Activated CD8-positive, alpha-beta memory T cell treated with anti-CD3 and anti-CD28 coated beads, Interleukin-2, amount 50 U/mL, for 24 hours (primary cell): Measurements from ENCODE around the gene SHISAL1.
"Not testable (repeated sequence)": the region's sequence is repeated elsewhere in the genome, so short reads cannot be mapped to it uniquely, and the experiment has no call there.

ENCODE experiments used
- DNase-seq: peaks from one replicate; pipeline ENCODE4 v3.0.0-alpha.2; 2020; ENCODE audit errors: extremely low read depth

SHISAL1 gene

DNA sequence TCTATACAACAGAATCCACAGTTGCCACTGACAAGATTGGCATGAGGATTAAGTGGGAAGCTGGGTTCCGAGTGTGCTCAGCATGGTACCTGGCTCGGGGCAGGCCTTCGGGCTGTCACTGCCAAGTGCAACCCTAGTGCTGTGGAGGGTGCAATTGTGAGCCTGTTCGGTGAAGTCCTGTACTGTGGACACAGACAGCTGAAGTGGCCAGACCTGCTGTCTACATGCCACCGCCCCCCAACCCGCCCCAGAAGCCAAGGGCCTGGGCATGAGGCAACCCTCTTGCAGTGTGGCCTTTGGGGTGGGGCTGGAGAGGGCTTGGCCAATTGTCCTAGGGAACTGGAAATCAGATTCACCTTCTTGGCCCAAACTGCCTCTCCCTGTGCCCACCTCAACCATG is 15.6 kb upstream of the SHISAL1 start:
- no peak for DNase-seq

DNA sequence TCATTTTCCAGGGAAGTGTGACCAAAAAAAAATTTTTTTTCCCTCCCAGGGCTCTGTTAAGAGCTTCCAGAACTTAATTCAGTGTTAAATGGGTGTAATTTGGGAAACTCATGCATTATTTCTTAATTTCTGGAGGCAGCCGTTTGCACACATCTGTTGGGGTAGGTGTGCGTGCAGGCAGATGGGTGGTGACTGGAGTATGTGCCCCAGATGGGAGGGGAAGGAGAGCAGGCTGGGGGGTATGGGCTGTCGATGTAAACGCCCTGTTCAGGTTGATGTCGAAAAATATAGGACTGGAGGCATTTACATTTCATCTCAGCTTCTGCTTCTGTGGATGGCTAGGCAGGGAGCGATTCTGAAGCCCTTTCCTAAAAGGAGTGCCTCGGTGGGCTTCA is 13.7 kb upstream of the SHISAL1 start:
- no peak for DNase-seq

DNA sequence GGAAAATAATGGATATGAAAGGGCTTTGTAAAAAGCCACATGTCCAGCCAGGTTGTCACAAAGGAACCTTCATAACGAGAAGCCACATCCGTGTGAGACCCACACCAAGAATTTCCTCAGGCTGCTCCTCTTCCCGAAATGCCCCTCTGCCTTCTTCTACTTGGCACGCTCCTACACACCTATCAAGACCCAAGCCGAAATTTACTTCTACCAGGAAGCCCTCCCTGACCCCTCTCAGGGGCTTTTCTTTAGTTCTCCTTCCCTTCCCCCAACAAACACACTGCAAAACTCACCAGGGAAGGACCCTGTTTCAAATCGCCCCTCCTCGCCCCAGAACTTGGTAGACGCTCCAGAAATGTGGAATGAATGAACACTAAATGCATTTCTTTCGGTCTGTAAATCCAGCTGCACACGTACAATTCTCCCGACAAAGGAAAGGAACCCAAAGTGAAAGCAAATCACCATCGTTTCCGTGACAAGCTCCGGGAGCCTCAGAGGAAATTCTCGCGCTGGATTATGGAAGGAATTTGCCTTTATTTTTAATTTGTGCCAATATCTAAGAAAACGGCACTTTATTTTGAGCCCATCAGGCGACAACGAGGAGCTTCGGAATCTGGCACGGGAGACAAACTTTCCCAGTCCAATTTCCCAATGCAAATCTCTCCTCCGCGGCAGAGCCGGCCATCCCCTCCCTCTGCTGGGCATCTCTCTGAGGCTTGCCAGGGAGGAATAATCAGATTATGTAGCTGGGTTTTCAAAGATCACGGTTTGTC is 13.2 kb upstream of the SHISAL1 start:
- no peak for DNase-seq

GRCh38 chr22:44323140-44323790 is 10.5 kb upstream of the SHISAL1 start:
- DNase-seq: not testable (repeated sequence)

DNA sequence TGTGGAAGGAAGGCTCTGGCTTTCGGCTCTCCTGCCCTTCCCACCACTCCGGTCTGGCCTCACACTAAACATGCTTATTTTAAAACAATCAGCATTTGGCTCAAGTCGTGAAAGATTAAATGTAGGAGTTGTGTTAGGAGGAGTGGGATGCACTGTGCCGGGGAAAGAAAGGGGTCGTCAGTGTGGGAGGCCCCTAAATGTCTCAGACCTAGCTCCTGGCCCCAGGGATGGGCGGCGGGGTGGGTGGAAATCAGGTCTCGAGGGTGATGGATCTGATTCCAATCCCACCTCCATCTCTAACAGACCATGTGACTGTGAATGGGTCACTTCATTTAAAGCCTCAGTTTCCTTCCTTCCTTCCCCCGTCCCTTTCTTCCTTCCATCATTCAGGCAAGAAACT is 6.9 kb upstream of the SHISAL1 start:
- no peak for DNase-seq

DNA sequence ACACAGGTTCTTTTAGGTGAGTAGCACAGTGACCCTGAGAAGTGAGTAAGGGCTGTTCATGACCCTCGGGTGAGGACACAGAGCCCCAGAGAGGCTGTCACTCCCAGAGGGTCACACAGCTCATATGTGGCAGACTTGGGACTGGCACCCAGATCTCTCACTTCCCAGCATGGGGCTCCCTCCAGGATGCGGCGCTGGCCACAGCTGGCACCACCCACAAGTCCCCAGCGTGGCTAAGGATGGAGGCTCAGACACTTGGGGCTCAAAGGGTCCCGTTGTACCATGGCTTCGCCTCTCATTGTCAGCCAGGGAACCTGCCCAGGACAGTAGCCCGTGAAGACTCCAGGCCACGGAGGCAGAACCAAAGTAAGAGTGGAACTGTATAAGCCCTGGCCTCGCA is 6.0 kb upstream of the SHISAL1 start:
- no peak for DNase-seq

DNA sequence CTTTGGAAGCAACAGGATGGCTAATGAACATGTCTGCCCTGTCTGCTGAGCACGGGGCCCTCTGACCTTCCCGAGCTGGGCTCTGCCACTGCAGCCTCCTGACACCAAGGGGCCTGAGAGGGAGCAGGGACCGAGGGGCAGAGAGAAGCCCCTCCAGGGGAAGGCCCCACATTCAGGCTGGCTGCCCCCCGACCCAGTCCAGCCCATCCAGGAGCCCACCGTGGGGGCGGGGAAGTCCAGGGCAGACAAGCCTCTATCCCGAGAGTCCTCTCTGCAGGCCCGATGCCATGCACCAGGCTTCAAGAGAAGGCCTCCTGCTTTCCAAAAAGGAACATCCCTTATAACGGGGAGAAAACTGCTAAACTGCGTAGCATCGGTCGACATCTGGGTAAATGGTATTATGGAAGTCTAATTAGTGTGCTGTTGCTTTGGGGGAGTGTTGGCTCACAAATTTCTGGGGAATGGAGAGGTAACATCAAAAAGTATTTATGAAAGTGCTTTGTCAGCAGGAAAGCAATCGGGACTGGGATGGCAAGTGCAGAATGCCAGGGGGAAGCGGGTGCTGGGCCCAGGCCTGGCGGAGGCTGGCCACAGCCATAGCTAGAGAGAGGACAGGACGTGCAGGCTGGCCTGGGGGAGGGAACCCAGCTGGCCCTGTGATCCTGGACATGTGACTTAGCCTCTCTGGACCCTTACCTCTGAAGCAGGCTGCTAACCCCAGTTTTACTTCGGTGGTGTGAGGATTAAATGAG is 5.3 kb upstream of the SHISAL1 start:
- DNase-seq: no peak

DNA sequence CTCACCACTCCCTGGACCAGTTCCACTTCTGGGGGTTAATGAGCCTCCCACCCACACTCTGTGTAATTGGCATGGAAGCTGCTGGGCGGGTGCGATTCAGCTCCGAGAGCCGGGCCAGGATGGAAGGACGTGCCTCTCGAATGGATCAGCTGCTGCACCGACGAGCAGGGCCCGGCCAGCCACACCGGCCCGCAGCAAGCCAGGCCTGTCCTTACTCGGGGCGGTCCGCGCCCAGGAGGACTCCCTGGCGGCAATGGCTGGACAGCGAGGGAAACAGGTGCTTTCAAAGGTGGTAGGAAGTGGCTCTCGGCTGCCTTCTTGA is 4.3 kb upstream of the SHISAL1 start:
- no peak for DNase-seq

- no peak for DNase-seq
These were observed 3.8 kb upstream of the SHISAL1 start for GRCh38 chr22:44316393-44317122.

GRCh38 chr22:44314425-44315067 is 1.8 kb upstream of the SHISAL1 start:
- DNase-seq: no peak

DNA sequence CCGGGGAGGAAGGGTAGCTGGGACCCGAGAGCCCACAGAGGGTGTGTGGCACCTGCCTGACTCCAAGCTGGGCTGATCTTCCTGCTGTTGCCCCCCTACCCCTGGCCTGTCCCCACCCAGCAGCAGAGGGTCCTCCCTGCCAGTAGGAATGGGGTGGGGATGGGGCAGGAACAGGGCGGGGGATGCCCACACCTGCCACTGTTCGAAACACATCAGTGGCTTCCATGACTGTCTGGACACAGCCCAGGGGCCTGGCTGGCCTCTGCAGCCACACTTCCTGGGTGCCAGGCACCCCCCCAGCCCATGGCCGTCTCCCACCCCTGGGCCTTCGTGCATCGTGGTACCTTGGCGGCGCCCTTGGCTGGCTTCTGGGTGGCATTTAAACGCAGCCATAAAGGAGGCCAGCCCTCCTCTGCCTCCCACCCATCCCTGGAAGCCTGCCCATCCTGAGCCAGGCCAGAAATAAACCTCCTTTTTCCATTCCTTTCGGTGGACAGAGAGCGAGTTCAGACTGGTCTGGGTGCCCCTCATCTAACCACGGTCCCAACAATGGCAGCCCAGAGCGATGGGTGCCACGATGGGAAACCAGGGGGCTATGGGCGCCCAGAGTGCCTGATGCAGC is 745 bp upstream of the SHISAL1 start:
- DNase-seq: no peak

- DNase-seq: no peak
These were observed 938 bp downstream of the SHISAL1 start for GRCh38 chr22:44311855-44312170.

DNA sequence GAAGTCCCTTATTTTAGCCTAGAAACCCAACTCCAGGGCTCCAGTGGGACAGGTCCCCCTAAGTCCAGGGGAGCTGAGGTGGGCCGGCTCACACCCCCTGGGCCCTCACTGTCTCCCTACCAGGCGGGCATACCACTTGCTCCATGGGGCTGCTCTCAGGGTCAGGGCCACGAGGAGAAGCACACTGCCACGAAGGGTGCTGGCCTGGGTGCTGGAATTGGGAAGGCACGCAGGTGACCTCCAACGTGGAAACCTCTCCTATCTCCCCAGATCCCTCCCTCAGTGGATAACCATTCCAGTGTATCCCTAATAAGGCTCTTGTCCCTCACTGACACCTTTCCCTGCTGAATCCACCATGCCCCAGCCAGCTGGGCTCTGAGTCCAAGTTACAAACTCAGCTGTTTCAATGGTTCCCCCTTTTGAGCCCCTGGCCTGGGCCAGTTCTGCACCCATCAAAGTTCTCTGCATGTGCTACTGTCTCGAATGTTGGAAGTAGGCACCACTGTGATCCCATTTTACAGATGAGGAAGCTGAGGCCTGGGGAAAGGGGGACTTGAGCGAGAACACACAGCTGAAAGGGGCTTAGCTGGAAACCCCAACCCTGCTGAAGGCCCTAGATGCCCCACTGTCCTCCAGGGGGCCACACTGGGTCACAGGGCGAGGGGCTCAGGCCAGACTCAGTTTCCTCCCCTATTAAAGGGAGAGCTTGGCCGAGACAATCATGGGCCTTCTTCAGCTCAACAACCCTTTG is 1.5 kb downstream of the SHISAL1 start:
- DNase-seq: no peak

DNA sequence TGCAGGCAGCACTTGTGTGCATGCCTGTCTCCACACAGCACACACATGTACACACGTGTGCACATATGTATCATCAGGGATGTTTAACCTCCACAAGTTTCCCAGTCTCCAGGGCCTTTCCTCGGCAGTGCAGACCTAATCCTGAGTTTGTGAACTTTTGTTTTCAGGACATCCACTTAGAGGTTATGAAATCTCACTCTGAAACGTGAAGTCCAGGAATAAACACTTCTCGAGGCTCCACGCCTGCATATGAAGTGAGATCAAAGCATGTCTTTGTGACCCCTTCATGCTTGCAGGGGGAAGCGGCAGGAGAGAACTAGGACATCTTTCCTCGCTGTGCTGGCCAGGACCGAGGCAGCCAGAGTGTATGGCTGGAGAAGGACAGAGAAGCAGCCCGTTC is 3.1 kb downstream of the SHISAL1 start:
- DNase-seq: no peak

GRCh38 chr22:44309137-44309536 is 3.6 kb downstream of the SHISAL1 start:
- DNase-seq: no peak

DNA sequence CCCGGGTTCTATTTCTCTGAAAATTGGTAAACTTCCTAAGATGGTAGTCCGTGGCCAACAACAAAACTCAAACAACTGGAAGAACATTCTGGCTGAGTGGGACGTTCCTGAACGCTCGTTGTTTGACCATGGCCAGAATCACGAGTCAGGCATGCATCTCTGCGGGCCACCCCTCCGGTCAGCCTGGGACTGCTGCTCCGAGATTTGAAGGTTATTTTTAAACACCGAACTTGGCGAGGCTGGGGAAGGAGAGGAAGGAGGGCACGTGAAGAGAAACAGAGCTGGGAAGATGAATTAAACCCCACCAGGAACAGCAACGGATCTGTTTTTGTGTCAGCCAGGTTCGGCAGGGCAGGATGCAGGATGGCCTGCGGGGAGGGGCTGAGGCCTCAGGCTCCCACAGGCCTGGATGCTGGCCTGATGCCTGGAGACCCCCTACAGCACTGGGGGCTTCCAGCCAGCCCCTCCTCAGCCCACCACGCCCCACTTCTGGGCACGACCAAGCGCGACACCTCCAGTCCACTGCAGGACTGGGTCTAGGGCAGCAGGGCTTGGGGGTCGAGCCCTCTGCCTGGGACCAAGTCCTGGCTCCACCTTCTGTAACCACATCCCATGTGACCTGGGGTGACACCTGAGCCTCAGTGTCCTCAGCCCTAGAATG is 5.1 kb downstream of the SHISAL1 start:
- no peak for DNase-seq

DNA sequence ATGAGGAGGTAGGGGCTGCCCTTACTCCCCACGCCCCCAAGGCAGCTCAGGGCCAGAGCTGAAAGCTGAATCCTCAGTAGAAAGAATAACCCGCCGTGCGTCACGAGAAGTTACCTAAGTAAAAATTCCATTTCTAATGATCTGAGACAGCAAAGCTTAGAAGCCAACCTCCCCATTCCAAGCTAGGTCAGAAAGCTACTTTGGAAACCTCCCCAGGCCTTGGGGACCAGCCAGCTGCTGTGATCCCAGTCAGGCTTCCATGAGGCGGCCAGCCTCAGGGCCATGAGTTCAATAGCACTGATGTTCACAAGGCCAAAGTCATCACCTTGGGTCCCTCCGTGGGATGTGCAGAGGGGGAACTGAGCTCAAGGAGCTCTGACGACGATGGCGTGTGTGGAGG is 6.9 kb downstream of the SHISAL1 start:
- no peak for DNase-seq

- no peak for DNase-seq
These were observed 7.3 kb downstream of the SHISAL1 start for GRCh38 chr22:44305455-44305854.

- DNase-seq: no peak
These were observed 7.8 kb downstream of the SHISAL1 start for GRCh38 chr22:44304911-44305310.

GRCh38 chr22:44304354-44304753 is 8.4 kb downstream of the SHISAL1 start:
- no peak for DNase-seq
